ENCODE measurements around the gene IL36G. TPM values are rescaled to one million over a fixed set of nuclear protein-coding genes. Genes with fewer than 3 reads are reported as not detected.
A peak's percentile ranks its signal among the peaks of the same experiment; 100 is the strongest.

Gene IL36G
- total and polyA plus RNA-seq, 9 of the 15 experiments (the other 6 are each of a cell fraction or from before 2014, with no cell fraction given): not detected

GRCh38 chr2:113010088-113010487 is 32.3 kb downstream of the IL36G start (continued):
- TF ChIP-seq BRF2 (IDR thresholded peaks at IDR 0.05; ENCODE audit: borderline replicate concordance, insufficient read depth, insufficient read length): no peak
- no peak for TF ChIP-seq ZC3H11A (IDR thresholded peaks at IDR 0.05; ENCODE audit: low read depth, low read length)
- TF ChIP-seq CEBPB (tag; IDR thresholded peaks at IDR 0.05): no peak
- TF ChIP-seq RBM25 (IDR thresholded peaks at IDR 0.05; ENCODE audit: low read depth, low read length, severe bottlenecking): no peak
- TF ChIP-seq ZNF511 (CRISPR knock-in tag; IDR thresholded peaks at IDR 0.05): no peak
- no peak for TF ChIP-seq CSDE1 (IDR thresholded peaks at IDR 0.05)
- TF ChIP-seq SREBF2 (CRISPR knock-in tag; IDR thresholded peaks at IDR 0.05): no peak
- no peak for TF ChIP-seq ZNF589 (CRISPR knock-in tag; IDR thresholded peaks at IDR 0.05; ENCODE audit: low read depth)
- no peak for TF ChIP-seq GABPB2 (CRISPR knock-in tag; conservative IDR thresholded peaks at IDR 0.05)
- TF ChIP-seq HMG20B (CRISPR knock-in tag; IDR thresholded peaks at IDR 0.05): no peak
- TF ChIP-seq CBFA2T3 (IDR thresholded peaks at IDR 0.05): no peak
- no peak for TF ChIP-seq RFX1 (IDR thresholded peaks at IDR 0.05)
- no peak for TF ChIP-seq MYNN (IDR thresholded peaks at IDR 0.05)
- no peak for TF ChIP-seq MYNN (CRISPR knock-in tag; IDR thresholded peaks at IDR 0.05)
- no peak for TF ChIP-seq POLR3G (IDR thresholded peaks at IDR 0.05; ENCODE audit: extremely low read depth, insufficient read length, insufficient replicate concordance)
- TF ChIP-seq JUN (IDR thresholded peaks at IDR 0.05; ENCODE audit: borderline replicate concordance, low read depth, low read length): peak; percentile 53; the same call in 1 of the 2 replicates
- TF ChIP-seq JUN (CRISPR knock-in tag; IDR thresholded peaks at IDR 0.05; ENCODE audit: borderline replicate concordance): no peak
- no peak for TF ChIP-seq FOXP4 (CRISPR knock-in tag; IDR thresholded peaks at IDR 0.05; ENCODE audit: borderline replicate concordance)
- TF ChIP-seq ZBTB33 (CRISPR knock-in tag; IDR thresholded peaks at IDR 0.05): no peak
- peak; percentile 45; the same call in 1 of the 2 replicates for TF ChIP-seq CTBP1 (IDR thresholded peaks at IDR 0.05; ENCODE audit: borderline replicate concordance)
- TF ChIP-seq THRA (IDR thresholded peaks at IDR 0.05): no peak
- TF ChIP-seq ZNF12 (CRISPR knock-in tag; IDR thresholded peaks at IDR 0.05): no peak
- no peak for TF ChIP-seq CCAR2 (IDR thresholded peaks at IDR 0.05; ENCODE audit: low read depth, low read length)
- TF ChIP-seq HMG20A (CRISPR knock-in tag; conservative IDR thresholded peaks at IDR 0.05): no peak

All from K562 (cell line).